K562 (cell line): ENCODE results near the gene NSMF.

Source experiments
- BRF1 ChIP-seq: IDR thresholded peaks from 3 replicates; pipeline ENCODE4 v1.6.1; 2011; ENCODE audit warnings: borderline replicate concordance, mild to moderate bottlenecking; ENCODE audit not compliant: insufficient read length; ENCODE audit errors: extremely low read depth
- POLR2AphosphoS5 ChIP-seq: IDR thresholded peaks from 2 replicates; pipeline ENCODE4 v1.6.1; 2011; ENCODE audit warnings: mild to moderate bottlenecking, low read depth, low read length, moderate library complexity; ENCODE audit not compliant: control insufficient read depth, insufficient read depth

- no peak for TF ChIP-seq POLR2AphosphoS5
- TF ChIP-seq BRF1, result no peak
These were observed 45.3 kb upstream of the NSMF start for GRCh38 chr9:137504432-137504777.
